HG02938 (cell line): ENCODE results near the gene NDUFS2.
"Not testable (repeated sequence)": the region's sequence is repeated elsewhere in the genome, so short reads cannot be mapped to it uniquely, and the experiment has no call there.

Experiments used
- ATAC-seq: cut with Tn5 transposase; IDR thresholded peaks from one replicate; pipeline ENCODE4 v1.9.1; 2021; ENCODE audit warnings: mild to moderate bottlenecking, moderate library complexity; ENCODE audit not compliant: unreplicated experiment

The NDUFS2 gene

DNA sequence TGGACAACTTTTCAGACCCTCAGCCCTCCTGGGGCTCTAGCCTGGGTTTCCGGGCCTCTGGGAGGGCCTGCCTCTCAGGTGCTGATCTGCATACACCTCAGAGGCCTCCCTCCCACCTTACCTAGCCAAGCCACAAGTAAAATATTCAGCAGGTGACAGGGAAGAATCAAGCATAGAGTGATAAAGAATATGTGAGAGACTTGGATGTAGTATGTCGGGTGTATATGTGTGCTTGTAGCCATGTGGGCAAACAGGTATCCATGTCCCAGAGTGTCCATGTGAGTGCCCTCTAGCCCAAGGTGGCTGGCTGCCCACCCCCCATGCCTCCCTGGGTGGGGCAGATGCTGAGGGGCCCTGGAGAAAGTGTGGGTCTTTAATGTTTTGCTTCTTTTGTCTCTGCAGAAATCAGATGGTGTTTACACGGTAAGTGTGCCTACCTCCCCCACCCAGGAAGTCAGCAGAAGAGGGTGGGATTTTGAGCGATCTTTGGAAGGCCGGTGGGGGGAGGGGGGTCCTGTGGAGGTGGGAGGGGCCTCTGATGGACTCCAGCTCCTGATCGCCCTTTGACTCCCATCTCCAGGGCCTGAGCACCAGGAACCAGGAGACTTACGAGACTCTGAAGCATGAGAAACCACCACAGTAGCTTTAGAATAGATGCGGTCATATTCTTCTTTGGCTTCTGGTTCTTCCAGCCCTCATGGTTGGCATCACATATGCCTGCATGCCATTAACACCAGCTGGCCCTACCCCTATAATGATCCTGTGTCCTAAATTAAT is 16.3 kb downstream of the NDUFS2 start:
- ATAC-seq = no peak

DNA sequence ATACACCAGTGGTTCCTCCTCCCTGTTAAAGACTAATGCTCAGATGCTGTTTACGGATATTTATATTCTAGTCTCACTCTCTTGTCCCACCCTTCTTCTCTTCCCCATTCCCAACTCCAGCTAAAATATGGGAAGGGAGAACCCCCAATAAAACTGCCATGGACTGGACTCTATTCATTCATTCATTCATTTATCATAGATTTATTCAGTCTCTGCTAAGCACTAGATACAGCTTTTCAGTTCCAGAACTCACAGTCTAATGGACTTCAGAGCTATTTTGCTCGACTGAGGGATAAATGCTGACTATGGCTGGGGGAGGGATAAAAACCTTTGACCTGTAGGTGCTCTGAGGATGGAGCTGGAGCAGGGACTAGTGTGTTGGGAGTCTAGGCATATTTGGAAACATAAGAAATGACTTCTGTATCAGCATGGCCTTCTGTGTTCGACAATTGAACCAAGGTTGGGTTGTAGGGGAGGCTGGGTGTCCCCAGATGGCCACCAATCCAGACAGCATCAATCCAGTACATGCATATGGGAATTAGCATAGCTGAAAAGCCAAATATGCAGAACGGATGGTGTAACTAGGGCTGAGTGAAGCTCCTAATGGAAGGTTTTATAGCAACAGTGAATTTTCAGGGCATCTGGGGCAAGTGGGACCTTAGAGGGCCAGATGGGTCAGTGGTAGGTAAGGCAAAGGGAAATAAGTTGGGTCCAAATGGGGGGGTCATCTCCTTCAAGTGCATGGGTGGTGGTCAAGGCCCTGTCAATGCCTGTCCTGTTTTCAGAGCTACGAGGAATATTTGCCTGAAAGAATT is 17.1 kb downstream of the NDUFS2 start:
- ATAC-seq = no peak

DNA sequence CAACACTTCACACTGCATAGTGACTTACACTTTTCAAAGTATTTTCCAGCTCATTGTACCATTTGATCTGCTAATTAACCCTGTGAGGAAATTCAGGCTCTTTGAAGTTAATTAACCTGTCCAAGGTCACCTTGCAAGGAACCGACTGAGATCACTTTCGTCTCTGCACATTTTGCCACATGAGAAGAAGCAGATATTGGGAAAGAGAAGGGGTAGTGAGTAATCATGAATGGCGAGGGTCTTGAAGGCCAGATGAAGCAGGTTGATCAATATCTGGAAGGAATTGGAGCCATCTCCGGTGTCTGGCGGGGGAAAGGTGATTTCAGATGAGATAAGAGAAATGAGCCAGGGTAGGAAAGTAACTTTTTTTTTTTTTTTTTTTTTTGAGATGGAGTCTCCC is 17.8 kb downstream of the NDUFS2 start:
- no peak for ATAC-seq

DNA sequence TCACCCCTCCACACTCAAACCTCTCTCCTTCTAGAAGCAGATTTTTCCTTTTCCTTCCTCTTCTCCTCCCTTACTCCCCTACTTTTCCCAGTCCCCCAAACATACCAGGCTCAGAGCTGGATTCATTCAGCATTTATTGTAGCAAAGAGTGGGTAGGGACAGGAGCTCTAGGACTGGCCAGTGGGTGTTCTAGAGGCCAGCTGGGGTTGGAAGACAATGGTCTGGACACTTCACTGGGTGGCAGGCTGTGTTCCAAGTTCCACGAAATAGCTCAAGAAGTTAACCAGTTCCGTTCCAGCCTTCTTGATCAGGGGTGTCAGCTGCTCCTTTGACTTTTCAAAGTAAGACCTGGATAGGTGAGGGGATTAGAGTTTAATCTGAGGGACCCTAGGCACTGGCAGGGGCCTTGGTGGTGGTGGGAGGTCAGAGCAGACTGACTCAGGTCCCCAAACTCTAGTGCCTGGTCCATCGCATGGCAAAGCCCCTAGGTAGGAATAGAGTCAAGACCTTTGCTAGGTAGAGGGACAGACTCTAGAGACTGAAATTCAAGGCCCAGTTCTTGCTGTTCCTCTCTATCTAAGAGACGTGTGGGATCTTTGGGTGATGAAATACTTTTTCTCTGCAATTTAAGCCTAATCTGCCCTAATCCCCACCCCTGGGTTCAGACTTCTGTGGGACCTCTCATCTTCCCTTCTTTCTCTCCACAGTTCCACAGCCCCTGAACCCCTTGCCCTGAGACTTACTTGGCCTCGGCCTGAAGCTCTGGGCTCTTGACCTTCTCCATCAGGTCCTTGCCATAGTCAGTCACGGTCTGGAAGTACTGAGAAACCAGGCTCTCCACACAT is 20.2 kb downstream of the NDUFS2 start:
- no peak for ATAC-seq

DNA sequence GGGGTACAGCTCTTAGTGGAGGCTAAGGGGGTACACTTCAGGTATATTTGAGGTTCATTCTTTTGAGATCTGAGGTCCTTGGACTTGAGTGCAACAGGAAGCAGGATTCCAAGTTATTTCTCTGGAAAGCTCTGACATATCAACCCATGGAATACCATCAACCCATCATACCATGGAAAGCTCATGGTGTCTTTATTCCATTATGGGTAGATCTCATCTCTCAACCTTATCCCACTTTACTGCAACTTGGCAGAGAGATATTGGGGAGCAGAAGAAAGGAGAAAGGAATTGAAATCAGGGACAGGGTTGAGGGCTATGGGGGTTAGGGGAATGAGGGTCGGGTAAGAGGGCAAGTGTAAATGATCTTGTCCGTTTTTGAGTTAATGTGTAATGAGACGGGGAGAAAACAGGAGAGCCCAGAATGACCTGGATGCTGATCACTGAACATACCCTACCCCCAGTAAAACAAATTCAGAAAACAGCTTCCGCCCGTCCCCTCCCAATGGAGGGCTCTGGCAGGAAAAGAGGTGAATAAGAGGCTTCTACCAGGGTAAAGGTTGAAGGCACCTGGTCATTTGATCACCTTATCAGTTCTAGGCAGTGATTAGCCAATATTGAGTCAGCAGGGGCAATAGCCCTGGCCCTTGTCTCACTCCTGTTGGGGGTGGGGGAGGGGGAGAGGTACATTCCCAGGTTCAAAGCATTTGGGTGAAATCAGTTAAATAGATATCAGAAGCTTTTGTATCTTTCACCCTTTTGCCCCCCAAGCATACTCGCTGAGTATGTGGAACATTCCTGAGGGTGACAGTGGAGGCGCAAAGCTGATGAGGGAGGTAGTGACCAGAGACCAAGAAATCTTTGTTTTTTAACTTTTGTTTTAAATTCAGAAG is 21.9 kb downstream of the NDUFS2 start:
- no peak for ATAC-seq

DNA sequence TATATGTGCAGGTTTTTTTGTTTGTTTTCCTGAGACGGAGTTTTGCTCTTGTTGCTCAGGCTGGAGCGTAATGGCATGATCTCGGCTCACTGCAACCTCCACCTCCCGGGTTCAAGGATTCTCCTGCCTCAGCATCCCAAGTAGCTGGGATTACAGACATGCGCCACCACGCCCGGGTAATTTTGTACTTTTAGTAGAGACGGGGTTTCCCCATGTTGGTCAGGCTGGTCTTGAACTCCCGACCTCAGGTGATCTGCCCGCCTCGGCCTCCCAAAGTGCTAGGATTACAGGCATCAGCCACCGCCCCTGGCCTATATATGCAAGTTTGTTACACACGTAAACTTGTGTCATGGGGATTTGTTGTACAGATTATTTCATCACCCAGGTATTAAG is 22.5 kb downstream of the NDUFS2 start:
- ATAC-seq = not testable (repeated sequence)

DNA sequence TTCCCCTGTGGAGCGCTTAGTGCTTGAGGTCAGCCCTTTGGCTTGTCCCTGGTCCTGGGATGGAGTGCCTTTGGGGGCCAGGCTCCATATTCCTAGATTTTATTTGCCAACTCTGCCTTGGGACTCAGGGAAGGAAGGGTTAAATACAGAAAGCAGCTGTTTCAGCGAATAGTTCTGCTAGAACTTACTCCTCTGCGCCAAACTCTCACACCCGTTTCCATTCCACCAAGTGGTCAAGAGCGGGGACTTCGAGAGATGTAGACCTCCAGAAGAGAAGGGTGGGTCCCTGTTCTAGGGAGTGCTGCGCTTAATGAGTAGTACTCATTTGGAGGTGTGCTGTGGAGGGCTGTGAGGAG is 23.0 kb downstream of the NDUFS2 start:
- no peak for ATAC-seq

DNA sequence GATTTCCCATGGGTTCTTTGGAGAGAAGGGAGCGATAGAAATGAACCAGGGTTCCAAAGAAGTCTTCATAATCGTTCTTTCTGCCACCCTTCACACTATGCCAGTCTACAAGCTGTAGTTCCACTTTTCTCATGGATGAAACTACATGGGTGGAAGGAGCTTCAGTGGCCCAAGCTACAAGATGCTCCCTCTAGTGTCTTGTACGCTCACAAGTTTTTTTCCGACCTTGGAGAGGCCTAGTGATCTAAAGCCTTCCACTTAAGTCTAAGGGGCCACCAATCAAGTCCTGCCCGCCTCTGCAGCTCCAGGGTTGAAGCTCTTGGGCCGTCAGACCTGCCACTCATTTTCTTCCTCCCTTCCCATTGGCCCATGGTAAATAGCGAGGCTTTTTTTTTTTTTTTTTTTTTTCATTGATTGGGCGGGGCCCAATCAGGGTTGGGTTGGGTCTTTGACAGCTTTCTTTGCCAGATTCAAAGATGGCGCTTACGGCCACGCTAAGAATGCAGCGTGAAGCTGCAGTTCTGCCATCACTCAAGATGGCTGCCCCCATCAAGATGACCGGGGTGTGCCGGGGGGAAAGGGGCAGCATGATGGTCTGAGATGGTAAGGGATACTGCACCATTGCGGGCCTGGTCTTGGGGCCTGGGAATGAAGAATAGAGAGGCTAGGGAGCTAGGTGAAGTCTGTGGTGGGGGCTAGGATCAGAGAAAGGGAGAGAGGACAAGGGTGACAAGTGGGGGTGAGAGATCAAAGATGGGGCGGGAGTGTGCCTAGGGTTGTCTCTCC is 23.6 kb downstream of the NDUFS2 start, which contains the start of gene TOMM40L:
TOMM40L (plus strand) TSS at position 527 of the 786 bp plus-strand sequence. CDS start 430 bp downstream, outside the sequence.
- peak; percentile 94 for ATAC-seq

DNA sequence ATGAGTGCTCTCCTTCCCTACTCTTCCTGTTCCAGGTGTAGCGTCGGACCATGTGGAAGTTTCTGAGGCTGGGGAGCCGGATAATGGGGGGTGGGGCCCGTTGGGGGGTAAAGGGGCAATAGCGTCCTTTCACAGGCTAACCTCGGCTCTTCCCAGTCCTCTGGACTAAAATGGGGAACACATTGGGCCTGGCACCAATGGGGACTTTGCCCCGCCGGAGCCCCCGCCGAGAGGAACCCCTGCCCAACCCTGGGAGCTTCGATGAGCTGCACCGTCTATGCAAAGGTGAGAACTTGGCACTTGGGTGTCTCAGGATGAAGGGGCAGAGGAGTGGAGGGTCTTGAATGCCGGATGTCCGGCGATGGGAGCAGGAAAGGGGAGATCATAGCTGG is 24.1 kb downstream of the NDUFS2 start:
- ATAC-seq = no peak

DNA sequence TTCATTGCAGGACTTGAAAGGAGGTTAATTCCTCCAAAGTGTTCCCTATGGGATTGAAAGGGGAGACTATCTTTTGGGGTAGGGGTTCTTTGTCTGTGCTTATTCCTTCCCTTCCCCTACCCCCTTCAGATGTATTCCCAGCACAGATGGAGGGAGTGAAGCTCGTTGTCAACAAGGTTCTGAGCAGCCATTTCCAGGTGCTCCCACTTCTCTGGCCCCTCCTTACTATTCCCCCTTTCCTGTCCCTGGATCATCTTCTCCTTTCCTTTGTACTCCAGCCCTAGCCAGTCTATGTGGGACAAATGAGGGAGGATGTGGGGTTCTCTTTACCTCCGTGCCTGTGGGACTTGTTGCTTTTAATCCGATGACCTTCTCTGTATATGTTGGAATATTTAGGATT is 24.6 kb downstream of the NDUFS2 start:
- ATAC-seq = no peak

DNA sequence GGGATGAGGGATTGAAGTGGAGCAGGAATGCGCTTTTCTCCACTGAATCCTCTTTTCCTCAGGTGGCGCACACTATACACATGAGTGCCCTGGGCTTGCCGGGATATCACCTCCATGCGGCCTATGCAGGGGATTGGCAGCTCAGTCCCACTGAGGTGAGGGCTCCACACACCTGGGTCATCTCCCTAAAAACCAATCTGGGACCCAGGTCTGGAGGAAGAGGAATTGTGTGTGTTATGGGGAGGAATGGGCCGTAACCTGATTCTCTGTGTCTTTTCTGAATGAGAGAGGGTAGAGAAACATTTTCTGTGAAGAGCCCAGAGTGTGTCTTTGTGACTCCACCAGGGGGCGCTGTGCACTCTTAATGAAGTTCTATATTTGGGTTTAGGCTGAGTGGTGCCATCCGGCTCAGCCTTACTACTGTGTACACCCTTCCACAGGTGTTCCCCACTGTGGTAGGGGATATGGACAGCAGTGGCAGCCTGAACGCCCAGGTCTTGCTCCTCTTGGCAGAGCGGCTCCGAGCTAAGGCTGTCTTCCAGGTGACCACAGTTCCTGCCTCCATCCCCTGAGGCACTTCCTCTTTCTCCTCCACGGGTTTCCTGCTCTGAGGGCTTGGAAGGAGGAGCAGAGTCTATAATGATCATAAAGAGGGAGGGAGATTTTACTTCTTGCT is 25.2 kb downstream of the NDUFS2 start:
- peak; percentile 41 for ATAC-seq

DNA sequence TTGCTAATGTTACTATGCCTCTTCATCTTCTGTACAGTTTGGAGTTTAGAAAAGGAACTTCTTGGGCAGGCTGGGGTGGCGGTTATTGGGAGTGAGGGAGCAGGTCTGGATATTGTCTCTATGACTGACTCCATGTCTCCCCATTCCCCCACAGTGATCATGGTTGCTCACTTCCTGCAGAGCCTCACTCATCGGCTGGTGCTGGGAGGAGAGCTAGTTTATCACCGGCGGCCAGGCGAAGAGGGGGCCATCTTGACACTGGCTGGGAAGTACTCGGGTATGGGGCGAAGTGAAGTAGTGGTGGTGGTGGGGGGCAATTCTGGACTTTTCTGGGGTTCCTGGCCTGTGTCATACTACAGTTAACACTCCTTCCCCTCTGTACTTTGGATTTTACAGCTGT is 25.9 kb downstream of the NDUFS2 start:
- no peak for ATAC-seq

DNA sequence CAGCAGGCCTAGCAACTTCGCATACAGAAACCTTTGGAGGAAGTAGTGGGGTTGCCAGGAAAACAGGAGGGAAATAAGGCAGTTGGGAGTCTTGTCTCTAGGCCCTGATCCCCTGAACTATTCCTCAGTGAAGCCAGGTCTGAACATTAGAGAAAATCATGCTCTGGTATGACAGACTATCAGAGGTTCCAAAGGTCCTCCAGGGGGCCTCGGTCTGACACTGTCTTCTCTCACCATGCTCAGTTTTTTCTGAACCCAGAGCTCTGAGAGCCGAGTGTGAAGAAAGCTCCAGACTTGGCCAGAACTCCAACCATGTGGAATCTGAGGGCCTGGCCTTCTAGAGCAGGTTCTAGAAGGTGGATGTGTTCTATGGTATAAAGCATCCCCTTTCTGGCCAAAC is 27.7 kb downstream of the NDUFS2 start:
- no peak for ATAC-seq

DNA sequence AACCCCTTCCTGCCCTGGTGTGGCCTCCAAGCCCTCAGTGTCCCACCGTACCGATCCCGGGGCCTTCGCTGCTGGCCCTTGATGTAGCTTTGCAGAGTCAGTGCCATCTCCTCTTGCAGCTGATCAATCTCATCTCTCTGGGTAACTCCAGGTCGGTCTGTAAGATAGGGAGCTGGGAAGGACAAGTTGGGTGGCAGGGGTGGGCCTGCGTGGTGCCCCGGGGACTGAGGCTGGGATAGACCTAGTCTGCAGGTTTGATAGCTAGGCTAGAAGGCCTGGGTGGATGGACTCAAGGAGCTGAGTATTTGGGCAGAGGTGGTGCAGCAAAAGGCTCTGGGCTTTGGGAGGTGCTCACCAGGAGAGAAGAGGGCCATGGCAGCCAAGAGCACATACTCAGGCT is 28.6 kb downstream of the NDUFS2 start:
- ATAC-seq = no peak

DNA sequence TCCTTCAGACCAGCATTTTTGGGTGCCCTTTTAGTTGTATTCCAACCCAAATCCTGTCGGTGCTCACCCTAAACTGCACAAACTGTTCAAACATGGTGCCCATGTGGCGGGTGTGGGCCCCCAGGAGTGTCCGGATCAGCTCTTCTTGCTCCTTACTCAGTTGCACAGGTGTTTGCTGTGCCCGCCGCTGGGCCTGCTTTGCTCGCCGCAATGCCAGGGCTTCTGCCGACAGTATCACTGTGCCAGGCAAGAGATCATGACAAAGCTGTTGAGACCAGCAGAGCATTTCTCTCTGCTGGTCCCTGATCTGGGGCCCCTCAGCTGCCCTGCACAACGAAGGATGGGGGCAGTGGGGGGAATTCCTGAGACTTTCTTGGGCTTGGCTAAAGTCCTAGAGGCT is 30.9 kb downstream of the NDUFS2 start:
- no peak for ATAC-seq

DNA sequence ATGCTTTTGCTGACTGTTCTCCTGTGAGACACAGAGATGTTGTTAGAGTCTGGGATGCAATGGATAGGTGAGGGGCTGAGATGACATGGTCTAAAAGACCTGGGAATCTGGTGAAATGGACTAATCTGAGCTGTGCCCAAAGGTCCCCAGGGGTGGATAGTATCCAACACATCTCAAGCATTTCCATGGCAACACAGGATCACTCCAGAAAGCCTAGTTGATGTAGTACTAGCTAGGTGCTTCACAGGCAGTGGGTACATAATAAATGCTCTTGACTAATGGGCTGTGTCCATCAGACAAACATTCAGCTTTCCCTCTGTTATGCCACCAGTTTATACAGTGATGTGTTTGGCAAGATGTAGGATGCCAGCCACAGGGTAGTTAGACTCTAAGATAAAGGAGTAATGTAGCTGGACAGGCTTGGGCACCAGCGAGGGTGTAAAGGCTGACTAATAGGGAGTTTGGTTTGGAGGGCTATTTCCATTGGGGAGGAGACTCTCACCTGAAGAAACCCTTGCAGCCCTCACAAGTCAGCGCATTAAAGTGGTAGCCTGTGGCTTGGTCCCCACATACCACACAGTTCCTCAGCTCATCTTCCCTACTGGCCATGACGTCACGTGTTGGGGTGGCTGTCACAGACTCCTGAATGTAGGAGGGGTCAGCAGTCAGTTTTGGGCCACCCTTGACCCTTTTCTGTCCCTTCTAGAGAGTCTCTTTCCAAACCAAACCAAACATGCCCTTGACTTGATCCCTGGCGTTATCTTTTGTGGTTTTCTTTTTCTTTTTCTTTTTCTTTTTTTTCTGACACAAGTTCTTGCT is 34.0 kb downstream of the NDUFS2 start:
- no peak for ATAC-seq

DNA sequence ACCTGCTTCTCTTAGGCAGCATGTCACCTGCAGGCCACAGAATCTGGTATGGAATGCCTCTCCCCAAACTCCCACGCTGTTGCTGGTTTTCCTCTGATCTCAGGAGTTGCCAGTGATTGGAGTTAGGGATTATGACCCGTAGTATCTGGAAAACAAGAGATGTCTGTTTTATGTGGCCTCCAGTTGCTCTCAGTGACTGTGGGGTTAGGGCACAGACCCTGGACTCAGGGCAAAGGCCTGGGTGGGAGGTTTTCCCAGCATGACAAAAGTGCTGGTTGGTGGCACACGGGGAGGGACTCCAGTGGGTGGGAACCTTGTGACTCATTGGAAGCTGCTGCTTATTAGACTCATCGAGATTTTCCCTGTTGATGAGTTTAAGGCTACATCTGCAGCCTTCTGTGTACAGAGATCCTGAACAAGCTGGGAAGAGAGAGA is 35.9 kb downstream of the NDUFS2 start, which contains the start of gene NR1I3:
NR1I3 (minus strand) TSS at position 165 of the 435 bp plus-strand sequence. CDS start 1,638 bp downstream, outside the sequence.
- no peak for ATAC-seq

DNA sequence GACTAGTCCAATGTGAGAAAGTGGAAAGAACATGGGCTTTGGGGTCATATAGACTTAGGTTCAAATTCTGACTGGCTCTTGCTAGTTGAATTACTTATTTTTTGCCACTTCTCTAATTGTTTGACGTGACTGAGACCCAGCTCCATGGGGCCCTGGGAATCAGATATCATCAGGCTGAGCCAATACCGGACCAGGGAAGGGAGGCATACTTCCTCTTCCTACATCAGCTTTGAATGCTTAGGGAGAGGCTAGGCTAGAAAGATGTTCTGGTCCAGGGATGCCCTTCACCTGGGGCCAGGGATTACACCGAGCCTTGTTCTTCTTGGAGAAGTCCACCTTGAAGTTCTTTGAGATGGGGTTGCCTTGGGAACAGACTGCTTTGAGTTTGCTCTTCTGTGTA is 39.5 kb downstream of the NDUFS2 start:
- no peak for ATAC-seq
